Smooth muscle cell (in vitro differentiated cells): ENCODE results near the gene LRG1. TPM values are rescaled to one million over a fixed set of nuclear protein-coding genes. Genes with fewer than 3 reads are reported as not detected.

Experiments
- DNase-seq: peaks from one replicate; lab custom pipeline; 2025; ENCODE audit not compliant: unreplicated experiment; lab: John Stamatoyannopoulos, UW
- H2AFZ ChIP-seq: fragments of 200-600 bp; sonication (generic); 2 replicates; pipeline ENCODE4 v1.6.0; 2016; ENCODE audit warnings: antibody characterized with exemption, low read depth, mild to moderate bottlenecking
- H3F3A ChIP-seq: fragments of 200-600 bp; sonication (generic); 2 replicates; pipeline ENCODE4 v1.6.0; 2017; ENCODE audit warnings: antibody characterized with exemption, low read depth
- H3K27ac ChIP-seq: fragments of 200-600 bp; sonication (generic); 2 replicates; pipeline ENCODE4 v1.5.1; 2016; ENCODE audit warnings: low read depth, mild to moderate bottlenecking
- H3K27me3 ChIP-seq: fragments of 200-600 bp; sonication (generic); 2 replicates; pipeline ENCODE4 v1.6.1; 2016; ENCODE audit warnings: low read depth, mild to moderate bottlenecking
- H3K36me3 ChIP-seq: fragments of 200-600 bp; sonication (generic); 2 replicates; pipeline ENCODE4 v1.5.1; 2016; ENCODE audit warnings: low read depth
- H3K4me1 ChIP-seq: fragments of 200-600 bp; sonication (generic); 2 replicates; pipeline ENCODE4 v1.5.1; 2016; ENCODE audit warnings: low read depth
- H3K4me2 ChIP-seq: fragments of 200-600 bp; sonication (generic); 2 replicates; pipeline ENCODE4 v1.6.0; 2016; ENCODE audit warnings: mild to moderate bottlenecking
- H3K4me3 ChIP-seq: fragments of 200-600 bp; sonication (generic); 2 replicates; pipeline ENCODE4 v1.5.1; 2016; ENCODE audit warnings: mild to moderate bottlenecking
- H3K79me2 ChIP-seq: fragments of 200-600 bp; sonication (generic); 2 replicates; pipeline ENCODE4 v1.6.0; 2016; ENCODE audit warnings: low read depth, mild to moderate bottlenecking
- H3K9ac ChIP-seq: fragments of 200-600 bp; sonication (generic); 2 replicates; pipeline ENCODE4 v1.6.0; 2016; ENCODE audit warnings: low read depth
- H3K9me3 ChIP-seq: fragments of 200-600 bp; sonication (generic); replicated peaks from 2 replicates; pipeline ENCODE4 v1.5.1; 2016; ENCODE audit warnings: low read depth
- H4K20me1 ChIP-seq: fragments of 200-600 bp; sonication (generic); 2 replicates; pipeline ENCODE4 v1.6.0; 2016; ENCODE audit warnings: low read depth
- CTCF ChIP-seq: fragments of 200-600 bp; sonication (generic); IDR thresholded peaks from 2 replicates; pipeline ENCODE4 v1.5.1; 2017; ENCODE audit warnings: borderline replicate concordance, mild to moderate bottlenecking, antibody characterized with exemption; ENCODE audit not compliant: insufficient read depth, poor library complexity, severe bottlenecking
- WGBS: methylation state at CpG from one replicate; pipeline ENCODE4 v1.1.7; 2016; ENCODE audit warnings: low lambda C conversion rate; 5-methylcytosine and 5-hydroxymethylcytosine counted together
- polyA plus RNA-seq: library from polyadenylated mRNA; unstranded; fragments of >200 nt; fragmentation: Nextera tagmentation; extraction: Ambion mirVana; gene quantifications from 2 replicates; pipeline ENCODE4 v1.2.1, GENCODE V29; 2016
- total RNA-seq: library from RNA; depleted of rRNA; stranded (reverse); fragments of >200 nt; gene quantifications from 2 replicates; pipeline ENCODE4 v1.2.3, GENCODE V29; 2014

The LRG1 gene
- total and polyA plus RNA-seq, 2 experiments from 2014 or later, result not detected

GRCh38 chr19:4502282-4503131, 37.3 kb downstream of the LRG1 start:
- no peaks in the 10 kb centered on the region for H3K4me1 ChIP-seq
- no peak for DNase-seq
- H3K4me3 ChIP-seq, result no peak overlapping the region
- no peaks in the 10 kb centered on the region for H4K20me1 ChIP-seq
- H3K9me3 ChIP-seq, result no peaks in the 10 kb centered on the region
- no peak overlapping the region for H3K9ac ChIP-seq
- H3K27ac ChIP-seq, result no peak overlapping the region
- H3K27me3 ChIP-seq, result no peaks in the 10 kb centered on the region
- no peaks in the 10 kb centered on the region for H3K79me2 ChIP-seq
- no peak for TF ChIP-seq CTCF
- H3F3A ChIP-seq, result peaks cover 6% of the 10 kb centered on the region
- 94% methylated on average over 37 of the region's 37 CpGs for WGBS
- no peak overlapping the region for H3K4me2 ChIP-seq
- H3K36me3 ChIP-seq, result no peaks in the 10 kb centered on the region
- H2AFZ ChIP-seq, result no peak overlapping the region

- 97% methylated on average over 25 of the region's 25 CpGs for WGBS
- no peak overlapping the region for H2AFZ ChIP-seq
- no peak for TF ChIP-seq CTCF
Observed at GRCh38 chr19:4501691-4502090, 38.1 kb downstream of the LRG1 start.

DNA sequence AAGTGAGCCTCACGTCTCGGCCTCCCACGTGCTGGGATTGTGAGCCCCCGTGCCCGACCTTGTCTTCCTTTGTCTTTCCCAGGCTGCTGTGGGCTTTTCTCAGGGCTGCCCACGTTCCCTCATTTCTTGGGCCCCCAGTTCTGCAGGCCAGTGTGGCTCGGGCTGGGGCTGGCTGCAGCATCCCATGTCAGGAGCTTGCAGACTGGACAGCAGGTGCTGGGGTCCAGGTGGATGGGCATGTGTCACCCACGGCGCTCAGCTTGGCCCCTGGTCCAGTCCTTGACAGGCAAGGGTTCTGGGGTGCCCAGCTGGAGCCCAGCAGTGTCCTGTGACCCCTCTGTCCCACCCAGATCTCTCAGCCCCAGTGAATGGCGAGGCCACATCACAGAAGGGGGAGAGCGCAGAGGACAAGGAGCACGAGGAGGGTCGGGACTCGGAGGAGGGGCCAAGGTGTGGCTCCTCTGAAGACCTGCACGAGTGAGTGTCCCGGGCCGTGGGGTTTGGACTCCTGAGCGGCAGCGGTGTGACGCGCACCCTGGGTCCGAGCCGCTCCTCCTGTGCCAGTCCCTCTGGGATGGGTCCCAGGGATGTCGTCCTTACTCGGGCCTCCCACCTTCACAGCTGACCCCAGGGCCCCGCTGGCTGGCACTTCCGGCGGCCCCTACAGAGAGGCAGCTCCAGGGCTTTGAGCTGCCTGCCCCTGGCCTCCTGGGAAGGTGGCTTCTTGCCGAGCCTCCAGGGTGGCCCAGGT, 38.8 kb downstream of the LRG1 start:
- WGBS, result over 99% methylated on average over 29 of the region's 29 CpGs
- DNase-seq, result no peak
- H3K27me3 ChIP-seq, result no peaks in the 10 kb centered on the region

More at GRCh38 chr19:4501691-4502090, 38.1 kb downstream of the LRG1 start:
- DNase-seq, result no peak
- no peaks in the 10 kb centered on the region for H4K20me1 ChIP-seq
- H3K9ac ChIP-seq, result no peak overlapping the region
- no peaks in the 10 kb centered on the region for H3K4me1 ChIP-seq
- no peaks in the 10 kb centered on the region for H3K27me3 ChIP-seq
- no peaks in the 10 kb centered on the region for H3K36me3 ChIP-seq
- no peak overlapping the region for H3K4me2 ChIP-seq
- peaks cover 1% of the 10 kb centered on the region for H3F3A ChIP-seq
- no peak overlapping the region for H3K4me3 ChIP-seq
- H3K27ac ChIP-seq, result no peak overlapping the region
- H3K9me3 ChIP-seq, result no peaks in the 10 kb centered on the region
- no peaks in the 10 kb centered on the region for H3K79me2 ChIP-seq

More for the DNA sequence above, 38.8 kb downstream of the LRG1 start:
- Histone ChIP-seq H2AFZ (no peak overlapping the region), H3K4me1 (no peaks in the 10 kb centered on the region), H3K9me3 (no peaks in the 10 kb centered on the region), H3K4me3 (no peak overlapping the region), H3K79me2 (no peaks in the 10 kb centered on the region), H3K27ac (no peak overlapping the region), H3K4me2 (no peak overlapping the region), H3F3A (no peaks in the 10 kb centered on the region), H3K9ac (no peak overlapping the region), H4K20me1 (no peaks in the 10 kb centered on the region), H3K36me3 (no peaks in the 10 kb centered on the region)
- no peak for TF ChIP-seq CTCF
